AG09309 (cell line): ENCODE results near the gene STEAP1B.

ENCODE experiments used
- DNase-seq: peaks from one replicate; pipeline ENCODE4 v3.0.0-alpha.2; 2010; ENCODE audit warnings: low read depth
- H3K4me3 ChIP-seq: 2 replicates; pipeline ENCODE4 v1.5.1; 2011; ENCODE audit warnings: mild to moderate bottlenecking, low read depth, low read length, moderate library complexity; ENCODE audit not compliant: control insufficient read depth
- CTCF ChIP-seq: IDR thresholded peaks from 2 replicates; pipeline ENCODE4 v1.5.1; 2011; ENCODE audit warnings: mild to moderate bottlenecking, low read depth, low read length, inconsistent platforms; ENCODE audit not compliant: insufficient read depth, control insufficient read depth; ENCODE audit errors: missing control alignments

STEAP1B gene

GRCh38 chr7:22487978-22488642 lies 11.9 kb downstream of the STEAP1B start:
- no peak overlapping the region for H3K4me3 ChIP-seq
- no peak for TF ChIP-seq CTCF
- no peak for DNase-seq

- TF ChIP-seq CTCF = no peak
- H3K4me3 ChIP-seq = no peak overlapping the region
- DNase-seq = no peak
These were observed 13.4 kb downstream of the STEAP1B start for GRCh38 chr7:22486597-22486996.

- H3K4me3 ChIP-seq = no peak overlapping the region
- no peak for TF ChIP-seq CTCF
- DNase-seq = no peak
These were observed 14.8 kb downstream of the STEAP1B start for GRCh38 chr7:22485189-22485588.

GRCh38 chr7:22482503-22482902 lies 17.5 kb downstream of the STEAP1B start:
- H3K4me3 ChIP-seq = no peak overlapping the region
- no peak for TF ChIP-seq CTCF
- no peak for DNase-seq

- TF ChIP-seq CTCF = no peak
- H3K4me3 ChIP-seq = no peak overlapping the region
- DNase-seq = no peak
These were observed 18.3 kb downstream of the STEAP1B start for GRCh38 chr7:22481726-22482125.

GRCh38 chr7:22480523-22481075 lies 19.4 kb downstream of the STEAP1B start:
- DNase-seq = no peak
- H3K4me3 ChIP-seq = no peak overlapping the region
- no peak for TF ChIP-seq CTCF
